Osteoblast (primary cell): ENCODE data around the gene PTGDS. TPM values are rescaled to one million over a fixed set of nuclear protein-coding genes. Genes with fewer than 3 reads are reported as not detected.

Experiments
- DNase-seq: peaks from one replicate; pipeline ENCODE4 v3.0.0; 2011; ENCODE audit warnings: low spot score, mixed read lengths; ENCODE audit not compliant: insufficient read length; ENCODE audit errors: missing footprints
- H2AFZ ChIP-seq: 2 replicates; pipeline ENCODE4 v1.6.0; 2011; ENCODE audit warnings: mild to moderate bottlenecking, low read length
- H3K27ac ChIP-seq: 2 replicates; pipeline ENCODE4 v1.5.1; 2011; ENCODE audit warnings: mild to moderate bottlenecking, low read depth, low read length, moderate library complexity
- H3K27me3 ChIP-seq: 2 replicates; pipeline ENCODE4 v1.6.0; 2012; ENCODE audit warnings: mild to moderate bottlenecking, control low read depth, inconsistent platforms, low read length, moderate library complexity; ENCODE audit not compliant: insufficient read depth
- H3K36me3 ChIP-seq: 2 replicates; pipeline ENCODE4 v1.5.1; 2011; ENCODE audit warnings: mild to moderate bottlenecking, low read length, control low read depth, moderate library complexity; ENCODE audit not compliant: insufficient read depth
- H3K4me1 ChIP-seq: 2 replicates; pipeline ENCODE4 v1.5.1; 2011; ENCODE audit warnings: mild to moderate bottlenecking, low read length, control low read depth, moderate library complexity; ENCODE audit not compliant: insufficient read depth
- H3K4me2 ChIP-seq: 2 replicates; pipeline ENCODE4 v1.6.0; 2011; ENCODE audit warnings: mild to moderate bottlenecking, low read length; ENCODE audit not compliant: insufficient read depth
- H3K4me3 ChIP-seq: fragments of 200-600 bp; sonication (generic); 3 replicates; pipeline ENCODE4 v1.5.1; 2012; ENCODE audit warnings: mild to moderate bottlenecking, low read length, inconsistent platforms; ENCODE audit not compliant: insufficient read depth
- H3K79me2 ChIP-seq: 2 replicates; pipeline ENCODE4 v1.6.0; 2012; ENCODE audit warnings: mild to moderate bottlenecking, low read length, control low read depth, inconsistent platforms; ENCODE audit not compliant: insufficient read depth
- H3K9me3 ChIP-seq: 2 replicates; pipeline ENCODE4 v1.5.1; 2011; ENCODE audit warnings: low read depth, low read length, control low read depth
- H4K20me1 ChIP-seq: 2 replicates; pipeline ENCODE4 v1.6.0; 2012; ENCODE audit warnings: mild to moderate bottlenecking, low read length, control low read depth; ENCODE audit not compliant: insufficient read depth
- CTCF ChIP-seq: IDR thresholded peaks from 2 replicates; pipeline ENCODE4 v1.5.1; 2011; ENCODE audit warnings: mild to moderate bottlenecking, low read depth, low read length, moderate library complexity; ENCODE audit errors: extremely low read depth
- total RNA-seq: library from RNA; depleted of rRNA; stranded (reverse); fragments of >200 nt; gene quantifications from 2 replicates; pipeline ENCODE4 v1.2.3, GENCODE V29; 2012

Gene PTGDS
- total RNA-seq, 1 donor = 57.9 TPM

- no peaks in the 10 kb centered on the region for H3K36me3 ChIP-seq
- TF ChIP-seq CTCF = no peak
- no peaks in the 10 kb centered on the region for H3K9me3 ChIP-seq
- DNase-seq = no peak
- no peak overlapping the region for H2AFZ ChIP-seq
- H3K79me2 ChIP-seq = no peaks in the 10 kb centered on the region
- no peak overlapping the region for H3K27ac ChIP-seq
- H3K4me2 ChIP-seq = no peak overlapping the region
- H3K4me1 ChIP-seq = no peaks in the 10 kb centered on the region
- peaks cover 24% of the 10 kb centered on the region for H3K27me3 ChIP-seq
- H3K4me3 ChIP-seq = no peak overlapping the region
- no peaks in the 10 kb centered on the region for H4K20me1 ChIP-seq
These were observed 8.5 kb downstream of the PTGDS start for GRCh38 chr9:136985853-136986252.

- no peak overlapping the region for H3K4me2 ChIP-seq
These were observed 11.6 kb downstream of the PTGDS start for GRCh38 chr9:136988872-136989271.

GRCh38 chr9:136990242-136990911 lies 13.1 kb downstream of the PTGDS start:
- Histone ChIP-seq H3K4me1 (peaks cover 12% of the 10 kb centered on the region), H4K20me1 (peaks cover 2% of the 10 kb centered on the region), H3K9me3 (no peaks in the 10 kb centered on the region), H3K27me3 (peaks cover 8% of the 10 kb centered on the region), H3K79me2 (peaks cover 10% of the 10 kb centered on the region), H3K4me3 (no peak overlapping the region), H3K36me3 (no peaks in the 10 kb centered on the region), H2AFZ (no peak overlapping the region), H3K4me2 (no peak overlapping the region), H3K27ac (no peak overlapping the region)
- DNase-seq = no peak
- no peak for TF ChIP-seq CTCF

More at GRCh38 chr9:136988872-136989271, 11.6 kb downstream of the PTGDS start:
- Histone ChIP-seq H3K4me1 (peaks cover 10% of the 10 kb centered on the region), H4K20me1 (peaks cover 2% of the 10 kb centered on the region), H3K4me3 (no peak overlapping the region), H3K36me3 (no peaks in the 10 kb centered on the region), H3K27ac (no peak overlapping the region), H2AFZ (no peak overlapping the region), H3K79me2 (peaks cover 10% of the 10 kb centered on the region), H3K9me3 (no peaks in the 10 kb centered on the region), H3K27me3 (peaks cover 23% of the 10 kb centered on the region)
- no peak for DNase-seq
- TF ChIP-seq CTCF = no peak

GRCh38 chr9:136991993-136992818 lies 14.9 kb downstream of the PTGDS start, which contains the start of gene PAXX:
PAXX (plus strand) TSS chr9:136992422; CDS start chr9:136992444, 22 bp downstream.
- Histone ChIP-seq H3K9me3 (no peaks in the 10 kb centered on the region), H4K20me1 (peaks cover 2% of the 10 kb centered on the region), H3K4me3 (peak within 1 kb of the TSS; percentile 82), H3K79me2 (peaks cover 10% of the 10 kb centered on the region), H3K27me3 (no peaks in the 10 kb centered on the region), H3K4me1 (peaks cover 28% of the 10 kb centered on the region), H2AFZ (peak within 1 kb of the TSS; percentile 68), H3K27ac (no peak within 1 kb of the TSS), H3K4me2 (peak within 1 kb of the TSS; percentile 93), H3K36me3 (no peaks in the 10 kb centered on the region)
- no peak for TF ChIP-seq CTCF
- DNase-seq = peak; percentile 100
